MG63 (cell line): ENCODE measurements around the gene OGFR. TPM values are rescaled to one million over a fixed set of nuclear protein-coding genes. Genes with fewer than 3 reads are reported as not detected.

ENCODE experiments used
- DNase-seq: peaks from one replicate; pipeline ENCODE4 v3.0.0-alpha.2; 2020
- H3K27me3 ChIP-seq: fragments of 250-450 bp; sonication (Bioruptor Pico); 2 replicates; pipeline ENCODE4 v1.5.1; 2020; ENCODE audit warnings: mild to moderate bottlenecking, moderate library complexity
- H3K36me3 ChIP-seq: fragments of 250-450 bp; sonication (Bioruptor Pico); 2 replicates; pipeline ENCODE4 v1.5.1; 2020; ENCODE audit warnings: mild to moderate bottlenecking, moderate library complexity
- H3K4me3 ChIP-seq: fragments of 250-450 bp; sonication (Bioruptor Pico); 2 replicates; pipeline ENCODE4 v1.5.1; 2020; ENCODE audit warnings: mild to moderate bottlenecking, moderate library complexity
- H3K9me3 ChIP-seq: fragments of 250-450 bp; sonication (Bioruptor Pico); 2 replicates; pipeline ENCODE4 v1.5.1; 2020; ENCODE audit warnings: mild to moderate bottlenecking, moderate library complexity
- total RNA-seq: library from RNA; depleted of rRNA; stranded (reverse); fragments of >200 nt; shearing (Covaris generic); gene quantifications from 2 replicates; pipeline ENCODE4 v1.2.3, GENCODE V29; 2014; ENCODE audit warnings: low replicate concordance

The OGFR gene
- total RNA-seq, 1 experiment from 2014 or later = 72.3 TPM

- no peaks in the 10 kb centered on the region for H3K27me3 ChIP-seq
- peaks cover 59% of the 10 kb centered on the region for H3K36me3 ChIP-seq
- H3K9me3 ChIP-seq = no peaks in the 10 kb centered on the region
- no peak for DNase-seq
- H3K4me3 ChIP-seq = peak overlapping the region; percentile 29
These were observed 511 bp upstream of the OGFR start for GRCh38 chr20:62804021-62804626.

- no peak for DNase-seq
- Histone ChIP-seq H3K27me3 (no peaks in the 10 kb centered on the region), H3K4me3 (peak overlapping the region; percentile 80), H3K36me3 (peaks cover 59% of the 10 kb centered on the region), H3K9me3 (no peaks in the 10 kb centered on the region)
These were observed 598 bp downstream of the OGFR start for GRCh38 chr20:62805155-62805710.

- no peaks in the 10 kb centered on the region for H3K27me3 ChIP-seq
- no peaks in the 10 kb centered on the region for H3K9me3 ChIP-seq
- peaks cover 59% of the 10 kb centered on the region for H3K36me3 ChIP-seq
- H3K4me3 ChIP-seq = peak overlapping the region; percentile 80
- DNase-seq = peak; percentile 53
These were observed 1.2 kb downstream of the OGFR start for GRCh38 chr20:62805711-62806382.

GRCh38 chr20:62806383-62807050 lies 1.9 kb downstream of the OGFR start:
- peak overlapping the region; percentile 80 for H3K4me3 ChIP-seq
- peaks cover 61% of the 10 kb centered on the region for H3K36me3 ChIP-seq
- H3K9me3 ChIP-seq = no peaks in the 10 kb centered on the region
- H3K27me3 ChIP-seq = no peaks in the 10 kb centered on the region
- DNase-seq = no peak

GRCh38 chr20:62807444-62808210 lies 3.0 kb downstream of the OGFR start:
- Histone ChIP-seq H3K27me3 (no peaks in the 10 kb centered on the region), H3K9me3 (no peaks in the 10 kb centered on the region), H3K4me3 (no peak overlapping the region), H3K36me3 (peaks cover 72% of the 10 kb centered on the region)
- no peak for DNase-seq

GRCh38 chr20:62808211-62808865 lies 3.7 kb downstream of the OGFR start:
- peak; percentile 60 for DNase-seq
- H3K27me3 ChIP-seq = no peaks in the 10 kb centered on the region
- H3K4me3 ChIP-seq = no peak overlapping the region
- H3K9me3 ChIP-seq = no peaks in the 10 kb centered on the region
- peaks cover 74% of the 10 kb centered on the region for H3K36me3 ChIP-seq

GRCh38 chr20:62809530-62810428 lies 5.1 kb downstream of the OGFR start:
- Histone ChIP-seq H3K27me3 (no peaks in the 10 kb centered on the region), H3K9me3 (no peaks in the 10 kb centered on the region), H3K4me3 (no peak overlapping the region), H3K36me3 (peaks cover 81% of the 10 kb centered on the region)
- no peak for DNase-seq

- H3K36me3 ChIP-seq = peaks cover 72% of the 10 kb centered on the region
- H3K4me3 ChIP-seq = no peak overlapping the region
- DNase-seq = no peak
- H3K27me3 ChIP-seq = peaks cover 7% of the 10 kb centered on the region
- H3K9me3 ChIP-seq = no peaks in the 10 kb centered on the region
These were observed 6.7 kb downstream of the OGFR start for GRCh38 chr20:62811320-62811719.

- peaks cover 11% of the 10 kb centered on the region for H3K27me3 ChIP-seq
- H3K36me3 ChIP-seq = peaks cover 68% of the 10 kb centered on the region
- no peaks in the 10 kb centered on the region for H3K9me3 ChIP-seq
- DNase-seq = no peak
- H3K4me3 ChIP-seq = no peak overlapping the region
These were observed 7.1 kb downstream of the OGFR start for GRCh38 chr20:62811720-62812119.

GRCh38 chr20:62812181-62812906 lies 7.7 kb downstream of the OGFR start:
- no peak for DNase-seq
- Histone ChIP-seq H3K9me3 (no peaks in the 10 kb centered on the region), H3K4me3 (no peak overlapping the region), H3K36me3 (peaks cover 61% of the 10 kb centered on the region), H3K27me3 (peaks cover 11% of the 10 kb centered on the region)

- Histone ChIP-seq H3K4me3 (no peak overlapping the region), H3K36me3 (peaks cover 56% of the 10 kb centered on the region), H3K27me3 (peaks cover 11% of the 10 kb centered on the region), H3K9me3 (no peaks in the 10 kb centered on the region)
- DNase-seq = no peak
These were observed 8.2 kb downstream of the OGFR start for GRCh38 chr20:62812907-62813200.

GRCh38 chr20:62813588-62813987 lies 9.0 kb downstream of the OGFR start:
- peaks cover 49% of the 10 kb centered on the region for H3K36me3 ChIP-seq
- no peaks in the 10 kb centered on the region for H3K9me3 ChIP-seq
- no peak for DNase-seq
- H3K4me3 ChIP-seq = no peak overlapping the region
- H3K27me3 ChIP-seq = peaks cover 11% of the 10 kb centered on the region

- Histone ChIP-seq H3K4me3 (no peak overlapping the region), H3K9me3 (no peaks in the 10 kb centered on the region), H3K27me3 (peaks cover 11% of the 10 kb centered on the region), H3K36me3 (peaks cover 44% of the 10 kb centered on the region)
- no peak for DNase-seq
These were observed 9.5 kb downstream of the OGFR start for GRCh38 chr20:62814060-62814708.

GRCh38 chr20:62814709-62815065 lies 10.1 kb downstream of the OGFR start:
- no peak for DNase-seq
- Histone ChIP-seq H3K27me3 (peaks cover 11% of the 10 kb centered on the region), H3K36me3 (peaks cover 39% of the 10 kb centered on the region), H3K4me3 (no peak overlapping the region), H3K9me3 (no peaks in the 10 kb centered on the region)
